Immature natural killer cell (primary cell): Measurements from ENCODE around the gene KLK2. TPM values are rescaled to one million over a fixed set of nuclear protein-coding genes. Genes with fewer than 3 reads are reported as not detected.

Source experiments
- polyA plus RNA-seq, 3 donors: library from polyadenylated mRNA; unstranded; fragments of 300-500 nt; fragmentation: Illumina TruSeq; gene quantifications; one replicate each; pipeline ENCODE4 v1.2.3, GENCODE V29; 2021

KLK2 gene
- polyA plus RNA-seq, 3 donors from 2014 or later = not detected

Other genes with a start within 250 kb of the KLK2 start
- under 1 TPM in 1 of 3 donors, not detected in 2; 0.22 TPM for gene SYT3, start 233.6 kb upstream of the KLK2 start, polyA plus RNA-seq
- gene C19orf81, start 224.0 kb upstream of the KLK2 start, polyA plus RNA-seq = 1 to 10 TPM in 1 of 3 donors, not detected in 2; 1.8 TPM
- not detected for gene SHANK1, start 153.6 kb upstream of the KLK2 start, polyA plus RNA-seq
- 1 to 10 TPM; 1.4 to 4.6 (median 4.2) TPM for gene CLEC11A, start 150.1 kb upstream of the KLK2 start, polyA plus RNA-seq
- not detected for gene GPR32, start 103.0 kb upstream of the KLK2 start, polyA plus RNA-seq
- gene ACP4, start 83.0 kb upstream of the KLK2 start, polyA plus RNA-seq = not detected
- gene KLK1, start 49.7 kb upstream of the KLK2 start, polyA plus RNA-seq = not detected
- not detected for gene KLK15, start 39.9 kb upstream of the KLK2 start, polyA plus RNA-seq
- gene KLK3, start 18.5 kb upstream of the KLK2 start, polyA plus RNA-seq = not detected
- not detected for gene KLK4, start 38.0 kb downstream of the KLK2 start, polyA plus RNA-seq
- not detected for gene KLK5, start 79.6 kb downstream of the KLK2 start, polyA plus RNA-seq
- gene KLK6, start 96.2 kb downstream of the KLK2 start, polyA plus RNA-seq = not detected
- gene KLK7, start 110.5 kb downstream of the KLK2 start, polyA plus RNA-seq = not detected
- gene KLK8, start 128.2 kb downstream of the KLK2 start, polyA plus RNA-seq = not detected
- gene KLK10, start 146.3 kb downstream of the KLK2 start, polyA plus RNA-seq = not detected
- gene KLK11, start 153.2 kb downstream of the KLK2 start, polyA plus RNA-seq = not detected
- not detected for gene KLK12, start 161.6 kb downstream of the KLK2 start, polyA plus RNA-seq
- gene KLK13, start 191.7 kb downstream of the KLK2 start, polyA plus RNA-seq = not detected
- not detected for gene KLK14, start 209.4 kb downstream of the KLK2 start, polyA plus RNA-seq
- 1 to 10 TPM; 2.0 to 5.6 (median 5.0) TPM for gene CTU1, start 235.0 kb downstream of the KLK2 start, polyA plus RNA-seq